MM.1S (cell line): ENCODE results near the gene SGK1.

Experiments used
- DNase-seq: peaks from one replicate; pipeline ENCODE4 v3.0.0-alpha.2; 2015
- H2AFZ ChIP-seq: fragments of 300-600 bp; sonication (generic); 2 replicates; pipeline ENCODE4 v1.6.0; 2016; ENCODE audit warnings: antibody characterized with exemption, low read length
- H3F3A ChIP-seq: fragments of 300-600 bp; sonication (generic); 2 replicates; pipeline ENCODE4 v1.6.1; 2016; ENCODE audit warnings: mild to moderate bottlenecking, antibody characterized with exemption, low read length, moderate library complexity, mixed read lengths; ENCODE audit not compliant: insufficient read depth
- H3K27ac ChIP-seq: fragments of 300-600 bp; sonication (generic); 2 replicates; pipeline ENCODE4 v1.5.1; 2016; ENCODE audit warnings: mild to moderate bottlenecking, low read length
- H3K27me3 ChIP-seq: fragments of 300-600 bp; sonication (generic); replicated peaks from 2 replicates; pipeline ENCODE4 v1.6.0; 2016; ENCODE audit warnings: low read length; ENCODE audit not compliant: insufficient read depth
- H3K36me3 ChIP-seq: fragments of 300-600 bp; sonication (generic); replicated peaks from 2 replicates; pipeline ENCODE4 v1.6.1; 2016; ENCODE audit warnings: mild to moderate bottlenecking, low read length, mixed read lengths; ENCODE audit not compliant: insufficient read depth
- H3K4me1 ChIP-seq: fragments of 300-600 bp; sonication (generic); 2 replicates; pipeline ENCODE4 v1.6.1; 2016; ENCODE audit warnings: low read length, mixed read lengths
- H3K4me2 ChIP-seq: fragments of 300-600 bp; sonication (generic); 2 replicates; pipeline ENCODE4 v1.6.0; 2016; ENCODE audit warnings: low read depth, low read length
- H3K4me3 ChIP-seq: fragments of 300-600 bp; sonication (generic); 2 replicates; pipeline ENCODE4 v1.5.1; 2016; ENCODE audit warnings: low read length, mixed read lengths
- H3K79me2 ChIP-seq: fragments of 300-600 bp; sonication (generic); 2 replicates; pipeline ENCODE4 v1.6.1; 2016; ENCODE audit warnings: mixed run types, low read length, mixed read lengths
- H3K9ac ChIP-seq: fragments of 300-600 bp; sonication (generic); 2 replicates; pipeline ENCODE4 v1.6.1; 2016; ENCODE audit warnings: low read length, mixed read lengths
- H3K9me2 ChIP-seq: fragments of 300-600 bp; sonication (generic); replicated peaks from 2 replicates; pipeline ENCODE4 v1.6.1; 2016; ENCODE audit warnings: mild to moderate bottlenecking, low read length, mixed read lengths; ENCODE audit not compliant: insufficient read depth
- H3K9me3 ChIP-seq: fragments of 300-600 bp; sonication (generic); replicated peaks from 2 replicates; pipeline ENCODE4 v1.6.1; 2016; ENCODE audit warnings: mild to moderate bottlenecking, low read length, mixed read lengths; ENCODE audit not compliant: insufficient read depth
- H4K20me1 ChIP-seq: fragments of 300-600 bp; sonication (generic); 2 replicates; pipeline ENCODE4 v1.6.1; 2016; ENCODE audit warnings: mild to moderate bottlenecking, low read length, moderate library complexity, mixed read lengths; ENCODE audit not compliant: insufficient read depth
- CTCF ChIP-seq: fragments of 300-600 bp; sonication (generic); IDR thresholded peaks from 2 replicates; pipeline ENCODE4 v1.5.1; 2016; ENCODE audit warnings: antibody characterized with exemption, low read length, mixed read lengths
- EZH2 ChIP-seq: fragments of 300-600 bp; sonication (generic); optimal IDR thresholded peaks from 2 replicates; pipeline ENCODE3; 2017; ENCODE audit warnings: low read depth, mild to moderate bottlenecking, antibody characterized with exemption, low read length, mixed read lengths
- EZH2phosphoT487 ChIP-seq: fragments of 300-600 bp; sonication (generic); IDR thresholded peaks from 2 replicates; pipeline ENCODE4 v1.6.1; 2018; ENCODE audit warnings: antibody characterized with exemption, low read length

The SGK1 gene

GRCh38 chr6:134247844-134248580 lies 69.9 kb downstream of the SGK1 start:
- no peak for TF ChIP-seq CTCF
- no peak for TF ChIP-seq EZH2phosphoT487
- no peak for TF ChIP-seq EZH2
- Histone ChIP-seq H3K27me3 (no peaks in the 10 kb centered on the region), H3K4me2 (peak overlapping the region; percentile 50), H3K9me2 (no peaks in the 10 kb centered on the region), H3K9me3 (no peaks in the 10 kb centered on the region), H3F3A (peaks cover 36% of the 10 kb centered on the region), H4K20me1 (no peaks in the 10 kb centered on the region), H2AFZ (peak overlapping the region; percentile 14), H3K4me3 (no peak overlapping the region), H3K27ac (peak overlapping the region; percentile 92), H3K79me2 (no peaks in the 10 kb centered on the region), H3K9ac (peak overlapping the region; percentile 26), H3K36me3 (no peaks in the 10 kb centered on the region), H3K4me1 (peaks cover 54% of the 10 kb centered on the region)
- peak; percentile 20 for DNase-seq

GRCh38 chr6:134247231-134247833 lies 70.6 kb downstream of the SGK1 start:
- H3K27ac ChIP-seq, result peak overlapping the region; percentile 92
- no peaks in the 10 kb centered on the region for H3K79me2 ChIP-seq
- 0 out of 2 replicates have a peak overlapping the region, but pooled peaks have one; percentile 14 for H2AFZ ChIP-seq
- H3K4me2 ChIP-seq, result peak overlapping the region; percentile 50
- no peaks in the 10 kb centered on the region for H3K36me3 ChIP-seq
- no peaks in the 10 kb centered on the region for H3K9me2 ChIP-seq
- H3K27me3 ChIP-seq, result no peaks in the 10 kb centered on the region
- peaks cover 54% of the 10 kb centered on the region for H3K4me1 ChIP-seq
- no peak for TF ChIP-seq EZH2
- TF ChIP-seq EZH2phosphoT487, result no peak
- H3F3A ChIP-seq, result peaks cover 36% of the 10 kb centered on the region
- no peaks in the 10 kb centered on the region for H3K9me3 ChIP-seq
- peak; percentile 95 for DNase-seq
- no peaks in the 10 kb centered on the region for H4K20me1 ChIP-seq
- no peak overlapping the region for H3K4me3 ChIP-seq
- H3K9ac ChIP-seq, result peak overlapping the region; percentile 28

GRCh38 chr6:134245706-134246105 lies 72.2 kb downstream of the SGK1 start:
- H3F3A ChIP-seq, result peaks cover 36% of the 10 kb centered on the region
- no peaks in the 10 kb centered on the region for H3K9me3 ChIP-seq
- H3K9me2 ChIP-seq, result no peaks in the 10 kb centered on the region
- H2AFZ ChIP-seq, result 0 out of 2 replicates have a peak overlapping the region, but pooled peaks have one; percentile 17
- H3K27ac ChIP-seq, result no peak overlapping the region; the same call in 1 of the 2 replicates
- H3K4me3 ChIP-seq, result no peak overlapping the region
- peaks cover 54% of the 10 kb centered on the region for H3K4me1 ChIP-seq
- H3K4me2 ChIP-seq, result no peak overlapping the region
- no peaks in the 10 kb centered on the region for H4K20me1 ChIP-seq
- no peak for DNase-seq
- no peaks in the 10 kb centered on the region for H3K79me2 ChIP-seq
- no peak overlapping the region for H3K9ac ChIP-seq
- H3K27me3 ChIP-seq, result no peaks in the 10 kb centered on the region
- no peaks in the 10 kb centered on the region for H3K36me3 ChIP-seq
- TF ChIP-seq EZH2, result no peak
- no peak for TF ChIP-seq EZH2phosphoT487
- TF ChIP-seq CTCF, result no peak
